SHP77 treated with DMSO at 0.1 percent for 48 hours (cell line): Measurements from ENCODE around the gene ZNF581.

Experiments used
- DNase-seq: peaks from one replicate; lab custom pipeline; 2025; lab: John Stamatoyannopoulos, UW

ZNF581 gene

DNA sequence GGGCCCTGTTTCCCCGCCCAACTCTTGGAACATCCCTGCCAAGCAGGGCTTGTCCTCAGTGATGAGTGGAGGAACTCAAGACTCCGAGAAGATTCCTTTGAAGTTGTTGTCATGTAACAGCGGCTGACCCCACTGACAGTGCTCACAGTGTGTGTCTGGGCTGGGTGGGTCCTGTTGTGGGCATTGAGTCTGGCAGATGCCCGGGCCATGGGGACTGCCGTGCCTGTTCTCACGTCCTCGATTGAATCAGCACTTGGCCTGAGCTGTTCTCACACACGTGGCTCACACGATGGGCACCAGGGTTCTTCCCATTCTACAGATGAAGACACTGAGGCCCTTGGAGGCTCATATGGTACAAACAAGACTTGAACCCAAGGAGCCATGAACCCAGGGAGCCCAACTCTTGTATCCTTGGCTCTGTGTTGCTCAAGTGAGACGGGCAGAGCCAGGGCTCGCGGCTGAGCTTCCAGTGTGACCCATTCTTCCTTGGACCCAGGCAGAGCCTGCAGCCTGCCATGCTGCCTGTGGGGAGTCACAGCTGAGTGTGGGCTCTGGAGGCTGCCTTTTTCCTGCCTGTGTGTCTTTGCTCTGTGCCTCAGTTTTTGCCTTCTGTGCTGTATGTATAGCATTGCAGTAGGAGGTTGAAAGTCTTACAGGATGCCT is 23.0 kb downstream of the ZNF581 start:
- DNase-seq, result no peak

DNA sequence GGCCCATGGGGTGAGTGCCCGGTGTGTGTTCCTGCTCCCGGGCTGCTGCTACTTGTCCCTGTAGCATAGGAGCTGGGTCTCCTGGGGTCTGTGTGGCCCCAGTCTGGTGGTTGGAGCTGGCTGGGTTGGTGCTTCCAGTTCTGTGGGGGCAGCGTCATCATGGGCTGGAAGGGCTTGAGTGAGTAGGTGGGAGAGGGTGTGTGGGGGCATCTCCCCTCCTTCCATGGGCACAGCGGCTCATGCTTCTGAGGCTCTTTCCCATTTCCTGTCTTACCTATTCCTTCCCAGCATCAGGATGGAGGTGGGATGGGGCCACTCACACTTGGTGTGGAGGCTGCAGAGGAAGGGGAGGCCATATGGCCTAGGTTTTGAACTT is 23.5 kb downstream of the ZNF581 start:
- DNase-seq, result no peak

DNA sequence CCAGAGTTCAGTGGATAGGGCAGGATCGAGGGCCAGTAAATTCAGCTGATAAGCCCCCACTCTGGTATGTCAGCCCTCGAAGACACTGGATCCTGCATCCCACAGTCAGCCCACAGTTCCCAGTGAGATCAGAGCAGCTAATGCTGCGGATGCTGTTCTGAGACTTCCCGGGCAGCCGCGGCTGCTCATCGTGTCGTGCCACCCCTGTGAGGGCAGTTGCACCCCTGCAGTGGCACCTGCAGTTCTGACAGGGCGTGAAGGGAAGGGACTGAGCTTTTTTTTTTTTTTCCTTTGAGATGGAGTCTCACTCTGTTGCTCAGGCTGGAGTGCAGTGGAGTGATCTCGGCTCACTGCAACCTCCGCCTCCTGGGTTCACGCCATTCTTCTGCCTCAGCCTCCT is 24.1 kb downstream of the ZNF581 start:
- no peak for DNase-seq

DNA sequence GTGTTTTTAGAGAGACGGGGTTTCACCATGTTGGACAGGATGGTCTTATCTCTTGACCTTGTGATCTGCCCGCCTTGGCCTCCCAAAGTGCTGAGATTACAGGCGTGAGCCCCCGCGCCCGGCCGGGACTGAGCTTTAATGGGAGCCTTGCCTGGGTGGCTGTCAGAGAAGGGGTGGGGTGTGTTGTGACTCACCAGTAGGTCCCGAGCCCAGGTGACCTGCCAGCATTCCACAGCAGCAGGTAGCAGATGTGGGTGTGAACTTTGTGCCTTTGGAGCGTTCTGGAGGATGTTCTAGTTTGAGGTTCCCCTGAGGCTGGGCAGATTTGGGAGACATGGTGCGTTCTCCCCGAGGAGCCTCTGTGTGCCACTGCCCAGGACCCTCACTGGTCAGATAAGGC is 24.5 kb downstream of the ZNF581 start:
- no peak for DNase-seq

DNA sequence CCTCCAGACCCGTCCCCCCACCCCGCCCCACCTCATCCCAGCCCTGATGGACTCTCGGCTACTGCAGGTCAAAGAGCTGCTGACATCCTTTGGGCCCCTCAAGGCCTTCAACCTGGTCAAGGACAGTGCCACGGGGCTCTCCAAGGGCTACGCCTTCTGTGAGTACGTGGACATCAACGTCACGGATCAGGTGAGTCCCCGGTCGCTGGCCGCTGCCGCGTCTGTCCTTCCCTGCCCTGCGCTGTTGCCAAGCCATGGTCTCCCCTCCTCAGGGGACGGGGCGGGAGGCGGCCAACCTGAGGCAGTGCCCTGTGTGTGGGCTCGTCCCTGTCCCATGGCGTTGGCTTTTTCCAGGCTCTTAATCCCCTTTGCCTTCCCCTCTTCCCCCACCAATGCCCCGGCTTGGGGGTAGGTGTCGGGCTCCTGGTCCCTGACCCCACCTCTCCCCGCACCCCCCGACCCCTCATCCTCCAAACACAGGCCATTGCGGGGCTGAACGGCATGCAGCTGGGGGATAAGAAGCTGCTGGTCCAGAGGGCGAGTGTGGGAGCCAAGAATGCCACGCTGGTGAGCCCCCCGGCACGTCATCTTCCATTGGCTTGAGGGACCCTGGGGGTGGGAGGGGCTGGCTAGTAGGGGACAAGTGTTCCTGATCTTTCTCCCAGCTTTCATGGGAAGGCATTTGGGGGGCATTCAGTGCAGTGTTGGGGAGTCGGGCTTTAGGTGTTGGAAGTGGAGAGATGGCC is 25.3 kb downstream of the ZNF581 start:
- DNase-seq, result no peak

DNA sequence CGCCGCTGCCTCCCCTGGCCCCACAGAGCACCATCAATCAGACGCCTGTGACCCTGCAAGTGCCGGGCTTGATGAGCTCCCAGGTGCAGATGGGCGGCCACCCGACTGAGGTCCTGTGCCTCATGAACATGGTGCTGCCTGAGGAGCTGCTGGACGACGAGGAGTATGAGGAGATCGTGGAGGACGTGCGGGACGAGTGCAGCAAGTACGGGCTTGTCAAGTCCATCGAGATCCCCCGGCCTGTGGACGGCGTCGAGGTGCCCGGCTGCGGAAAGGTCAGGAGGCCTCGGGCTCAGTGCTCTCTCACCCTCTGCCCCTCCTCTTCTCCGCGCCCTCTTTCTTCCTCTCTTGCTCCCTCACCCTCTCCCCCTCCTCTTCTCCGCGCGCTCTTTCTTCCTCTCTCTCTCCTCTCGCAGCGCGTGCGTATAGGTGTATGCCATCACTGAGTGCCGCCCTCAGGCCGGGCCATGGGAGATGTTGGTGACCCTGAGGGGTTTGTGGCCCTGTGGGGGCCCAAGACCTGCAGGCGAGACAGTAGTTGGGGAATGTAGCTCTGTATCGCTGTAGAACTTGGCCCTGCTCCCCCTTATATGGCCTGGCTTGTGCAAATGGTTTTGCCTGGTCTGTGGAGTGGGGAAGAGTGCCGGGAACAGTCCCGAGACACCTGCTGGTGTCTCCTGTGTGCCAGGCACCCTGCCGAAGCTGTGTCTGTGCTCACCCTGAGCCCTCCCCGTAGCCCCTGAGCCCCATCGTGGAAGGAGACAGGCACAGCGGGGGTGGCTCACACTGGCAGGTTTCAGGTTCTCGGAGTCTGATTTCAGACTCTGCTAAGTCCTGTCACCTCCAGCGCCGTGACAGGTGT is 26.2 kb downstream of the ZNF581 start:
- no peak for DNase-seq

DNA sequence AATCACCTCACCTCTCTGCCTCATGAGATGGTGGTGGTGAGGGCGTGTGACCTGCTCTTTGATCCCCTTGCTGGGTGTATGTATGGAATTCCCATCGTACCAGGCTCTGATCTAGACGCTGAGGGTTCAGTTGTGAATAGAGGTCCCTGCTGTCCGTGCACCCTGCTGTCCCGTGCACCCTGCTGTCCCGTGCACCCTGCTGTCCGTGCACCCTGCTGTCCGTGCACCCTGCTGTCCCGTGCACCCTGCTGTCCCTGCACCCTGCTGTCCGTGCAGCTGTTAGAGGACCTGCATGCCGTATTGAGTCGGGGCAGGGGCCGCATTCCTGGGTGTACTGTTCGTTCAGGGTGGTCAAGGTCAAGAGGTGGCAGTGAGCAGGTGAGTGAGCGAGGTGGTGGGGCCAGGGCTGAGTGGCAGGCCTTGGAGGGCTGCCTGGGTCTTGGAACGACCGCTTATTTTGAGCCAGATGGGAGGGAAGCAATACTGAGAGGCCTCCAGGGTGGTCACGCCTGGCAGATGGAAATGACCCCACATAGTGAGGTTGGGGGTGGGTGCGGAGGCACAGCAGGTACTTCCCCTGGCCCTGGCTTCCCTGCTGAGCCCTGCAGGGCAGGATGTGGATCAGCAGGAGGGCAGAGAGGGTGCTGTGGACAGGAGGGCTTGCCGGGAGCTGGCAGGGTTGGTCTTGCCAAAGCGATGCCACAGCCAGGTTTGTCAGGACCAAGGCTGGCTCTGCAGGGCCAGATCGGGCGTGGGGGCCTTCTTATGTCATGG is 27.0 kb downstream of the ZNF581 start:
- DNase-seq, result no peak

DNA sequence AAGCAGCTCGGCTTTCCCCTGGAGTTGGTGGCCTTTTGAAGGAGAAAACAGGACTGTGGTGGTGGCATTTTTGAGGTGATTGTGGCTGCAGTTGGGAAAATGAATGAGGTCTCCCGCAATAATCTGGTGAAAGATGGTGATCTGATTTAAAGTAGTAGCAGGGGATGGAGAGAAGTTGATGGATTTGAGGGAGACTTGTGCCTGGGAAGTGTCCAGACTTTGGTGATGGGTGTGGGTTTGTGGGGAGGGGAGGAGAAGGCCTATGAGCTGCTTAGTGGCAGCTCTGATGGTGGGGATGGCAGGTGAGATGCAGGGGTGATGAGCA is 27.6 kb downstream of the ZNF581 start:
- DNase-seq, result no peak

DNA sequence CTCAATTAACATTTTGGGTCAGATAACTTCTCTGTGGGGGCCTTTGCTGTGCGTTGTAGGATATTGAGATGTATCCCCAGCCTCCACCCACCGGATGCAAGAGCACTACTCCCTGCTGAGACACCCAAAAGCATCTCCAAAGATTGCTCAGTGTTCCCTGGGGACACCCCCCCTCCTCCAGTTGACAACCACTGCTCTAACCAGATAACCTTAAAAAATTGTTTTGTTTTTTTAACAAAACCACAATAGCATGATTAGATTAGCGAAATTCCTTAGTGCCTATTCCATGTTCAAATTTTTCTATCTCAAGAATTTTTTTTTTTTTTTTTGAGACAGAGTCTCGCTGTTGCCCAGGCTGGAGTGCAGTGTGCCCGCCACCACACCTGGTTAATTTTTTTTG is 29.0 kb downstream of the ZNF581 start:
- DNase-seq, result no peak

DNA sequence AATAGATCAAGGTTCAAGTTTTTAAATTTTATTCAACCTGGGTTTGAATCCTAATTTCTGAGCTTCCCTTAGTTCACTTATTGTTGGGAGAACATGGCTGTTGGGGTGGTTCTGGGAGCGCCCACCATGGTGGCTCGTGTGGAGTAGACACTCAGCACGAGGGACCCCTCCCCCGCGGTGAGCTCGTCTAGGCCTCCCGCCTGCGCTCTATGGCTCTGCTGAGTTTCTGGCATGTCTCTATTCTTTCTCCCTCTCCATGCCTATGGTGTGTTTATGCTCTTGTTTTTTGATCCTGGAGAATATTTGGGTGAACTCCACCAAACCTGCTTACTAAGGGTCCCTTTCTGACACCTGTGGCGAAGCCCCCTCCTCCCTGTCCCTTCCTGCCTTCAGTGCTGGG is 30.0 kb downstream of the ZNF581 start:
- no peak for DNase-seq

DNA sequence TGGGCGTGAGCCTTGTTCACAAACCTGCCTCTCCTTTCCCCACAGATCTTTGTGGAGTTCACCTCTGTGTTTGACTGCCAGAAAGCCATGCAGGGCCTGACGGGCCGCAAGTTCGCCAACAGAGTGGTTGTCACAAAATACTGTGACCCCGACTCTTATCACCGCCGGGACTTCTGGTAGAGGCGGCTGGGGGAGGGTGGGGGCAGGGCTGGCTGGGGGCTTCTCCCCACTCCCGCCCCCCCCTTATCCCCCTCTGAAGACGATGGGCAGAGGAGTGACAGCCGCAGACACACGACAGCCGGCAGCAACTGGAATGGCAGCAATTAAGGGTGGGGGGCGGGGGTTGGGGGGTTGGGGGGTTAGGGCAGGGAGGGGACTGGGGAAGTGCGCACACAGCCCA is 30.4 kb downstream of the ZNF581 start:
- DNase-seq, result no peak

DNA sequence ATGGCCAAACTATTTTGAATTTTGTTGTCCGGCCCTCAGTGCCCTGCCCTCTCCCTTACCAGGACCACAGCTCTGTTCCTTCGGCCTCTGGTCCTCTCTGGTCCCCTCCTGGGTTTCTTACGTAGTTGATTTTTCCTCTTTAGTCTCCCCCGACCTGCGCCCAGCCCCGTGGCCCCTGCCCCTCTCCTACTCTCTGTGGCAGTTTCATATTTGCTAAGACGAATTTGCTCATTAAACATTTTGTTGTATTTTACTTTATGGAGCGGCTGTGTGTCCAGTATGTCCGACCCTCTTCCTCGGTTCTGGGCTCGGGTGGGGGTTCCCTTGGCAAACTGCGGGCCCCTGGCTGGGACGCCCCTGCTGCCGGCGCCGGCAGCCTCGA is 31.0 kb downstream of the ZNF581 start:
- no peak for DNase-seq

DNA sequence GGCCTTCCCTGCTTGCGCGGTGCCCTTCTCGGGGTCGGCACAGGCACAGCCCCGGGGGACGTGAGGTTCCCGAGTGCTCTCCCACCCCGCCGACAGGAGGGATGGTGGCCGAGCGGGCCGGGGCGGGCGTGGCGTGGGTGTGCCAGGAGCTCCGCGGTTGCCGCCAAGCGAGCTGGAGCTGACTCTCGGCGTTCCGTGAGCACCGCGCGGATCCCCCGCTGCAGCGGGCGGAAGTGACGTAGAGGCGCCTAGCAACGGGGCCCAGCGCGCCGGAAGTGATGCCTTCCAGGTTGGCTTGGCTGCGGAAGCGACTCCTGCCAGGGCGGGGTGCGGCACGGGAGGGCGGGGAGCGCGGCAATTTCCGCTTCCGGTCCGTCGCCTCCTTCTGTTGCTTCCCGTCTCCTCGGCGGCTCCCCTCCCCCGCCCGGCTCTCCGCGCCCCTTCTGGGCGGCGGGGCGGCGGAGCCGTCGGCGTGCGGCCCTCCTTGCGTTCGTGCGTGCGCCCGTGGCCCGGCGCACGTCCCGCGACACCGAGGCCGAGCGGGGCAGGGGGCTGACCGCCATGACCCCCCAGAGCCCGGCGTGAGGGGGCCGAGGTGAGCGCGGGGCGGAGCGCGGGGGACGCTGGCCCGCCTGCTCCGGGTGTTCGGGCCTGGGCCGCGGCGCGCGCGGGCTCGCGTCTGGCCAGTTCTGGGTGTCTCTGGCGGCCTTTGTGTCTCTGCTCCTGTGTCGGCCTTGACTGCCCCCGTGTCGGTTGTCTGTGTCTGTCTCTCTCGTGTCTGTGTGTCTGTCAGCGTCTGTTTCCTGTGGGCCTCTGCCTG is 31.6 kb downstream of the ZNF581 start, which contains the start of gene EPN1:
Gene EPN1 (plus strand): TSS at position 386 of the 820 bp plus-strand sequence. CDS start 3,402 bp downstream, outside the sequence.
- DNase-seq, result peak; percentile 87

DNA sequence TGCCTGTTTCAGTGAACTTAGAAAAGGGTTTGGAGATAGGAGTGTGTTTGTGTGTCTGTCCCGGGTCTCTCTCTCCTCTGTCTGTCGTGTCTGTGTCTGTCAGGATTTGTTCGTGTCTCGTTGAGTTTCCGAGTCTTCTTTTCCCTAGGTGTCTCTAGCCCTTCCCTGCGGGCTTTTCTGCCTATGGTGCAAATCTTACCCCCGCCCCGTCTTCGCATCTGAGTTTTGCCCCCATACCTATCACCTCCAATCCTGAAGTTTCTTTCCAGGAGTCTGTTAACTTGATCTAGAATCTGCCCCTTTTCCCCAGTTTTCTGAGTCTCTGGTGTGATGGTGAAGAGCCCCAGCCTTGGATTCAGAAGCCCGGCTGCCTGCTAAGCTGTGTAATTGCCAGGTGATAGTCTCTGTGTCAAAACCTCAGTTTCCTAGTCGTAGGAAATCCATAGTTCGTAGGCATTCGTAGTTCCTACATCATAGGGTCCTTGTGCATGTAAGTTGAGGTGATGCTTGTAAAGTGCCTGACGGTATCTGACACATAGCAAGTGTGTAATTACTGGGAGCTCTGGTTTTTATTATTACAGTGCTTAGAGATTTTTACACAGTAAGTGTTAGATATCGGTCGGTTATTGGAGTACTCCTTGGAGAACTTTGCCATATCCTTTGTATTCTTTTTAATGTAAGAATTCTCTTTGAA is 32.4 kb downstream of the ZNF581 start:
- DNase-seq, result no peak

DNA sequence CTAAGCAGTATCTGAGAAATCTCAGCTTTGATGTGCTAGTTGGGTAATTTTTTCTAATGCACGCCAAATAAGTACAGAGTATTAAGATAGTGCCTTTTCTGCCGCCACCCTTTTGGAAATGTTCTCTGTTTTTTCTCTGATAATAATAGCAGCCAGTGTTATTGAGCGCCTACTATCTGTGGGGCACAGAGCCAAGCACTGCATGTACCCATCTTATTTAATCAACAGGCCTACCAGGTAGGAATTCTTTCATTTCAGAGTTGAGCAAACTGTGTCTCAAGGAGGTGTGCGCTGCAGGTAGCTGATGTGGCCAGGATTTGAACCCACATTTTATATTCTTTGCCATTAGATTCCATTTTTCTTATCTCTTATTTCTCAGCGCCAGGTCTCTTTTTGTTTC is 32.9 kb downstream of the ZNF581 start:
- no peak for DNase-seq

DNA sequence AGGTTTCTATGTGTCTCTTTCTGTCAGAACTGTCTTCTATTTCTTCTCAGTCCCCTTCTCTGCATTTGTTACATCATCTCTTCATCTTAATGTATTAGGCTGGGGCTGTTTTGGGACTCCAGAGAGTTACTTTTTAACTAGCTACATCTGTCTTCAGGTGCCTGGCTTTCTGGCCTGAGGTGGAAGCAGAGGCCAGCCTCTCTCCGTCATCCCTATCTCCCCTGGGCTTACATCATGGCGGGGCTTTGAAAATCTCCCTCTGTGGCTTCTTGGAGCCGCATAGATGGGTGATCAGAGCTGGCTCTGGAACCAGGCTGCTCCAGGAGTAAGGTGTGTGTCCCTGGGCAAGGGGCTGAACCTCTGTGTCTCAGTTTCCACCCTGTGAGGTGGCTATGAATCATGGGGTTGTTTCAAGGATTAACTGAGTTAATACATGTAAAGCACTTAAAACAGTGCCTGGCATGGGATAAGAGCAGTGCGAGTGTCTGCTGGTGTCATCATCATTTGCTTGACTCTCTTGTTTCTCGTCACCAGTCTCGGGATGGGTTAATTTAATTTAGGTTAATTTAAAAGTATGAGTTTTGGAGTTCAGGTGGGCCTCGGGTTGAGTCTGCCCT is 33.5 kb downstream of the ZNF581 start:
- DNase-seq, result no peak

DNA sequence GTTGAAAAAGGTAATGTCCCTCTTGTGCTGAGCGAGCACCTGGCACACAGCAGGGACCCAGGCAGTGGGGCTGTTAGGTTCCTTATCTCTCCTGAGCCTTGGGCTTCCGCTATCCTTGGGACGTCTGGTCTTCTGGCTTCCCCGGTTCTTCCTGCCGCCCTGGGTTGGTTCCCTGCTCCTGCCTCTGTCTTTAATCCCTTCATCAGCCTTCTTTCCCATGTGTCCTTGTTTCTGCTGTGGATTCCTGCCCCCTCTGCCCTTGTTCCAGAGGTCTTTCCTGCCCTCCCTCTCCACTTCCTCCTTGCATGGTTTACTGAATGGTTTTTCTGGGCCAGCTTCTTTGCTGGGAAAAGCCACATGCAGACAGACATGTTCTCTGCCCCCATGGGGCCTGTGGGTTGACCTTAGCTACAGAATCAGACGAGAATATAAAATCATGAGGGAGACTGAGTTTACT is 34.2 kb downstream of the ZNF581 start:
- no peak for DNase-seq

DNA sequence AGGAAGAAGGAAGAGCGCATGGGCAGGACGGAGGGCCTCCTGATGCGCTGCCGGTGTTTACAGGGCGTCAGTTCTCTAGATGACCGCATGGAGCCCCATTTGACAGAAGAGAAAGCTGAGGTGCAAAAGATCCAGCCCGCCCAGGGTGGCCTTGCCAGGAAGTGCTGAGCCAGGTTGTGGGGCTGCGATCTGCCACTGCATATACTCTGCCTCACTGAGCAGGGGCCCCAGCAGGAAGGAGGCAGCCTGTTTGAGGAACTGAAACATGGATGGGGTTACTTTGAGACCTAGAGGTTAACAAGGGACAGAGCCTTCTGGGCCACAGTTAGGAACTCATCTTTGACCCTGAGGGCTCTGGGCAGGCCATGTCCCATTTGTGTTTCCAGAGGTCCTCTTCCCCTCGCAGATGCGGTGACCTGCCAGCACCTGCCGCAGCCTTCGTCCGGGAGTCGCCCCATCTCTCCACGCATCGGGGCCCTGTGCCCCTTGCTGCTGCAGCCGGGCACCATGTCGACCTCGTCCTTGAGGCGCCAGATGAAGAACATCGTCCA is 34.7 kb downstream of the ZNF581 start:
- DNase-seq, result no peak

DNA sequence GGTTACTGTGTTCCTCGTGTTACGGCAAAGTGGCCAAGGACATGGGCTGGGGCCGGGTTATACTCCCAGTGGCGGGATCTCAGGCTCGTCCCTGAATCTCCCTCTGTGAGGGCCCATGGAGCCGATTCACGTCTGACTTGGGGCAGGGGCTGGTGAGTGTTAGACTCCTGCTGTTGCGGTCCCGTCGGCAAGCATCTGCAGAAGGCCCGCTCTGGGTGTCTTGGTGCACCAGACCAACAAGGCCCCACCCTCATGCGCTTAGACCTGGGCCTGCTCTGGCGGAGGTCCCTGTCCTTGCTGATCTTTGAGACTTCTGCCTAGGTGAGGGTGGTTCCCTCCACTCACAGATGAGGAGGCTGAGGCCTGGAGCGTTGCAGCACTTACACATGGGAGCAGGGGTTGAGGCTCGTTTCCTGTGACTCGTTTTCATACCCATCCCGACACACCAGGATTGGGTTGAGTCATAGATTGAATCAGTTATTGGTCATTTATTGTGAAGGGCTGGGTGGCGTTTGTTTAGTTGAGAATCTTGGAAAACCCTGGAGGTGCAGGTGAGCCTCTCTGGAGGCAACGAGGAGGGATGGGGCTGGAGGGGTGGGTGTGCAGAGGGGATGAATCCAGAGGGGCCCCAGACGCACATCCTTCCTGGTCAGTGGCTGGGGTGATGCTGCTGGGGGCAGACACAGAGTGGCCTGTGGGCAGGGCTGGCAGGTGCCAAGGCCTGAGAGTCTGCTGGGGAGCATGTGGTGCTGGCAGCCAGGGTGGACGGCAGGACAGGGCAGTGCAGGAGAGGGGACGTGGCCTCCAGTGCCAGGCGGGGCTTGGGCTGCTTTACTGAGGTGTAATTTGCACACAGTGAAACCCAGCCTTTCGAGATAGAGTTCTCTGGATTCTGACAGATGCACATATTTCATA is 36.2 kb downstream of the ZNF581 start:
- no peak for DNase-seq
